ENCODE results near the gene ITIH4. TPM values are rescaled to one million over a fixed set of nuclear protein-coding genes. Genes with fewer than 3 reads are reported as not detected.

ITIH4 gene
- total and polyA plus RNA-seq, 2 of the 13 experiments (the other 11 are each of a cell fraction or from before 2014, with no cell fraction given): 2.7 to 5.3 TPM

DNA sequence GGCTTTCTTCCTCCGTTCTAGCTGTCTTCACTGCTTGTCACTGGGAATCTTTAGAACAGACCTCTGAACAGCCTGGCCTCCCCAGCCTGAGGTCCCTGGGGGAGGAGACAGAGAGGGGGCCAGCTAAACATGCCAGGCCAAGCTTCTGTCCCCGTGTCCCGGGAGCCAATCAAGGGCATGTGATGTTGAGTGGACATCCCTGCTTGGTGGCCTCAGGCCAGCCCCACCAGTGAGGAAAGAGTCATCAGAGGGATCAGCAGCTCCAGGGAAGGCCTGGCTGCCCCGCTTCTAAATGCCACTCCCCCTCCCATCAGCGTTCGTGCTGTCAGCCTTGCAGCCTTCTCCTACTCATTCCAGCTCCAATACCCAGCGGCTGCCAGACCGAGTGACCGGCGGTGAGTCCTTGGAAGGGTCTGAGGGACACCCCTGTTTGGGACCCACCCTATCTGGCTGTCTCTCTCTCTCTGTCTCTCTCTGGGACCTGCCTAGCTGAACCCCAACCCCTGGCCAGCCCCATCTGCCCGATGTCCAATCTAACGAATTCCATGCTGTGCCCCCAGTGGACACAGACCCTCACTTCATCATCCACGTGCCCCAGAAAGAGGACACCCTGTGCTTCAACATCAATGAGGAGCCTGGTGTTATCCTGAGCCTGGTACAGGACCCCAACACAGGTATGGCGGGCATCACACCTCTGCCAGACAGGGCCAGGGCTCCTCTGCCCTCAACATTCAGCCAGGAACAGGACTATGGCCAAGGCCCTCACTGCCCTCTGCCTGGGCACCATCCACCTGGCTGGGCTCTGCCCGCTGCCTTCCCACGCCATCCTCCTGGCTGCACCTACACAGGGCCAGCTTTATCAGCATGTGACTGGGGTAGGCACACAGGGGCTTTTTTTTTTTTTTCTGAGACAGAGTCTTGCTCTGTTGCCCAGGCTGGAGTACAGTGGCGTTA is 42.5 kb downstream of the ITIH4 start (continued):
- TF ChIP-seq, protein P1, sequence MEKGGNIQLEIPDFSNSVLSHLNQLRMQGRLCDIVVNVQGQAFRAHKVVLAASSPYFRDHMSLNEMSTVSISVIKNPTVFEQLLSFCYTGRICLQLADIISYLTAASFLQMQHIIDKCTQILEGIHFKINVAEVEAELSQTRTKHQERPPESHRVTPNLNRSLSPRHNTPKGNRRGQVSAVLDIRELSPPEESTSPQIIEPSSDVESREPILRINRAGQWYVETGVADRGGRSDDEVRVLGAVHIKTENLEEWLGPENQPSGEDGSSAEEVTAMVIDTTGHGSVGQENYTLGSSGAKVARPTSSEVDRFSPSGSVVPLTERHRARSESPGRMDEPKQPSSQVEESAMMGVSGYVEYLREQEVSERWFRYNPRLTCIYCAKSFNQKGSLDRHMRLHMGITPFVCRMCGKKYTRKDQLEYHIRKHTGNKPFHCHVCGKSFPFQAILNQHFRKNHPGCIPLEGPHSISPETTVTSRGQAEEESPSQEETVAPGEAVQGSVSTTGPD (CRISPR knock-in tag; IDR thresholded peaks at IDR 0.05): no peak
- TF ChIP-seq ZNF430 (CRISPR knock-in tag; IDR thresholded peaks at IDR 0.05) (no peak), ZNF138 (CRISPR knock-in tag; IDR thresholded peaks at IDR 0.05; ENCODE audit: low read depth) (no peak), GATA4 (IDR thresholded peaks at IDR 0.05; ENCODE audit: borderline replicate concordance, low read depth) (no peak), DPF2 (CRISPR knock-in tag; IDR thresholded peaks at IDR 0.05; ENCODE audit: borderline replicate concordance, low read depth) (no peak), NR3C1 (CRISPR knock-in tag; IDR thresholded peaks at IDR 0.05) (no peak), ZNF619 (CRISPR knock-in tag; IDR thresholded peaks at IDR 0.05) (no peak), CC2D1A (CRISPR knock-in tag; IDR thresholded peaks at IDR 0.05) (no peak), ZNF44 (CRISPR knock-in tag; IDR thresholded peaks at IDR 0.05) (no peak), SP2 (CRISPR knock-in tag; IDR thresholded peaks at IDR 0.05) (no peak), ZNF263 (CRISPR knock-in tag; IDR thresholded peaks at IDR 0.05) (no peak), NCOA1 (CRISPR knock-in tag; IDR thresholded peaks at IDR 0.05) (no peak), ZNF788 (CRISPR knock-in tag; IDR thresholded peaks at IDR 0.05; ENCODE audit: borderline replicate concordance) (no peak), TMF1 (CRISPR knock-in tag; IDR thresholded peaks at IDR 0.05; ENCODE audit: low read depth) (no peak), PHF5A (CRISPR knock-in tag; IDR thresholded peaks at IDR 0.05; ENCODE audit: low read depth, unreplicated experiment) (no peak), PHB2 (IDR thresholded peaks at IDR 0.05; ENCODE audit: partially characterized antibody) (no peak), REXO4 (CRISPR knock-in tag; IDR thresholded peaks at IDR 0.05; ENCODE audit: borderline replicate concordance) (no peak), CREB1 (IDR thresholded peaks at IDR 0.05) (no peak), CREB1 (CRISPR knock-in tag; IDR thresholded peaks at IDR 0.05) (no peak), GABPB1 (CRISPR knock-in tag; IDR thresholded peaks at IDR 0.05) (0 out of 2 replicates have a peak, but pooled peaks have one; percentile 8), ZNF567 (CRISPR knock-in tag; IDR thresholded peaks at IDR 0.05; ENCODE audit: borderline replicate concordance) (no peak), ISL2 (CRISPR knock-in tag; IDR thresholded peaks at IDR 0.05) (no peak), FOXO1 (CRISPR knock-in tag; IDR thresholded peaks at IDR 0.05) (0 out of 2 replicates have a peak, but pooled peaks have one; percentile 7), ZNF549 (CRISPR knock-in tag; IDR thresholded peaks at IDR 0.05) (no peak)
- TF ChIP-seq, protein P2, sequence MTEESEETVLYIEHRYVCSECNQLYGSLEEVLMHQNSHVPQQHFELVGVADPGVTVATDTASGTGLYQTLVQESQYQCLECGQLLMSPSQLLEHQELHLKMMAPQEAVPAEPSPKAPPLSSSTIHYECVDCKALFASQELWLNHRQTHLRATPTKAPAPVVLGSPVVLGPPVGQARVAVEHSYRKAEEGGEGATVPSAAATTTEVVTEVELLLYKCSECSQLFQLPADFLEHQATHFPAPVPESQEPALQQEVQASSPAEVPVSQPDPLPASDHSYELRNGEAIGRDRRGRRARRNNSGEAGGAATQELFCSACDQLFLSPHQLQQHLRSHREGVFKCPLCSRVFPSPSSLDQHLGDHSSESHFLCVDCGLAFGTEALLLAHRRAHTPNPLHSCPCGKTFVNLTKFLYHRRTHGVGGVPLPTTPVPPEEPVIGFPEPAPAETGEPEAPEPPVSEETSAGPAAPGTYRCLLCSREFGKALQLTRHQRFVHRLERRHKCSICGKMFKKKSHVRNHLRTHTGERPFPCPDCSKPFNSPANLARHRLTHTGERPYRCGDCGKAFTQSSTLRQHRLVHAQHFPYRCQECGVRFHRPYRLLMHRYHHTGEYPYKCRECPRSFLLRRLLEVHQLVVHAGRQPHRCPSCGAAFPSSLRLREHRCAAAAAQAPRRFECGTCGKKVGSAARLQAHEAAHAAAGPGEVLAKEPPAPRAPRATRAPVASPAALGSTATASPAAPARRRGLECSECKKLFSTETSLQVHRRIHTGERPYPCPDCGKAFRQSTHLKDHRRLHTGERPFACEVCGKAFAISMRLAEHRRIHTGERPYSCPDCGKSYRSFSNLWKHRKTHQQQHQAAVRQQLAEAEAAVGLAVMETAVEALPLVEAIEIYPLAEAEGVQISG (CRISPR knock-in tag; IDR thresholded peaks at IDR 0.05): peak; percentile 68; the same call in 1 of the 2 replicates
- TF ChIP-seq, protein P3, sequence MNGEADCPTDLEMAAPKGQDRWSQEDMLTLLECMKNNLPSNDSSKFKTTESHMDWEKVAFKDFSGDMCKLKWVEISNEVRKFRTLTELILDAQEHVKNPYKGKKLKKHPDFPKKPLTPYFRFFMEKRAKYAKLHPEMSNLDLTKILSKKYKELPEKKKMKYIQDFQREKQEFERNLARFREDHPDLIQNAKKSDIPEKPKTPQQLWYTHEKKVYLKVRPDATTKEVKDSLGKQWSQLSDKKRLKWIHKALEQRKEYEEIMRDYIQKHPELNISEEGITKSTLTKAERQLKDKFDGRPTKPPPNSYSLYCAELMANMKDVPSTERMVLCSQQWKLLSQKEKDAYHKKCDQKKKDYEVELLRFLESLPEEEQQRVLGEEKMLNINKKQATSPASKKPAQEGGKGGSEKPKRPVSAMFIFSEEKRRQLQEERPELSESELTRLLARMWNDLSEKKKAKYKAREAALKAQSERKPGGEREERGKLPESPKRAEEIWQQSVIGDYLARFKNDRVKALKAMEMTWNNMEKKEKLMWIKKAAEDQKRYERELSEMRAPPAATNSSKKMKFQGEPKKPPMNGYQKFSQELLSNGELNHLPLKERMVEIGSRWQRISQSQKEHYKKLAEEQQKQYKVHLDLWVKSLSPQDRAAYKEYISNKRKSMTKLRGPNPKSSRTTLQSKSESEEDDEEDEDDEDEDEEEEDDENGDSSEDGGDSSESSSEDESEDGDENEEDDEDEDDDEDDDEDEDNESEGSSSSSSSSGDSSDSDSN (CRISPR knock-in tag; IDR thresholded peaks at IDR 0.05): no peak

Data from HepG2 (cell line).